AG04450 (cell line): ENCODE results near the gene KRT9. TPM values are rescaled to one million over a fixed set of nuclear protein-coding genes. Genes with fewer than 3 reads are reported as not detected.
"Not testable (repeated sequence)": the region's sequence is repeated elsewhere in the genome, so short reads cannot be mapped to it uniquely, and the experiment has no call there.

ENCODE experiments used
- CTCF ChIA-PET: fragments of 300-600, 350-600 bp; formaldehyde crosslinking; extraction: SDS; loops from one replicate; lab custom pipeline; 2022; ENCODE audit warnings: antibody characterized with exemption, inconsistent platforms; lab: Charles Lee
- POLR2A ChIA-PET: fragments of 350-600 bp; formaldehyde crosslinking; extraction: SDS; loops from one replicate; lab custom pipeline; 2021; ENCODE audit warnings: antibody characterized with exemption, inconsistent platforms; lab: Yijun Ruan, JAX
- DNase-seq: peaks from one replicate; pipeline ENCODE4 v3.0.0-alpha.2; 2011; ENCODE audit warnings: low read depth, low spot score
- H3K27ac ChIP-seq: one replicate; pipeline ENCODE4 v1.5.1; 2012; ENCODE audit warnings: low read depth, low read length, control low read depth
- H3K27me3 ChIP-seq: one replicate; pipeline ENCODE4 v1.6.0; 2012; ENCODE audit warnings: low read length; ENCODE audit not compliant: control insufficient read depth, insufficient read depth
- H3K4me3 ChIP-seq: 2 replicates; pipeline ENCODE4 v1.5.1; 2011; ENCODE audit warnings: mild to moderate bottlenecking, low read depth, low read length, control low read depth
- H3K9me3 ChIP-seq: 2 replicates; pipeline ENCODE4 v1.5.1; 2012; ENCODE audit warnings: low read length; ENCODE audit not compliant: control insufficient read depth, insufficient read depth
- polyA plus RNA-seq: library from polyadenylated mRNA; depleted of rRNA; stranded (reverse); fragments of >200 nt; gene quantifications from 2 replicates; pipeline ENCODE4 v1.2.3, GENCODE V29; 2011
- TF ChIP-seq, protein P1 (sequence below): IDR thresholded peaks from 2 replicates; pipeline ENCODE4 v1.5.1; 2011; ENCODE audit warnings: low read depth, low read length, control low read depth, inconsistent platforms

KRT9 gene
- polyA plus RNA-seq, 1 experiment: not detected

GRCh38 chr17:41547378-41547841, 24.4 kb downstream of the KRT9 start:
- Histone ChIP-seq H3K27ac (peak overlapping the region; percentile 85), H3K4me3 (no peak overlapping the region), H3K27me3 (no peaks in the 10 kb centered on the region), H3K9me3 (peaks cover 9% of the 10 kb centered on the region)
- ChIA-PET CTCF (interaction anchor here (1.9 to 9.3 kb wide), 12 partner anchors 11 to 743 kb away, joined by 7 to 251 read pairs (median 31); no protein-coding TSS in a partner anchor), POLR2A (no interaction called here)
- TF ChIP-seq, protein P1, sequence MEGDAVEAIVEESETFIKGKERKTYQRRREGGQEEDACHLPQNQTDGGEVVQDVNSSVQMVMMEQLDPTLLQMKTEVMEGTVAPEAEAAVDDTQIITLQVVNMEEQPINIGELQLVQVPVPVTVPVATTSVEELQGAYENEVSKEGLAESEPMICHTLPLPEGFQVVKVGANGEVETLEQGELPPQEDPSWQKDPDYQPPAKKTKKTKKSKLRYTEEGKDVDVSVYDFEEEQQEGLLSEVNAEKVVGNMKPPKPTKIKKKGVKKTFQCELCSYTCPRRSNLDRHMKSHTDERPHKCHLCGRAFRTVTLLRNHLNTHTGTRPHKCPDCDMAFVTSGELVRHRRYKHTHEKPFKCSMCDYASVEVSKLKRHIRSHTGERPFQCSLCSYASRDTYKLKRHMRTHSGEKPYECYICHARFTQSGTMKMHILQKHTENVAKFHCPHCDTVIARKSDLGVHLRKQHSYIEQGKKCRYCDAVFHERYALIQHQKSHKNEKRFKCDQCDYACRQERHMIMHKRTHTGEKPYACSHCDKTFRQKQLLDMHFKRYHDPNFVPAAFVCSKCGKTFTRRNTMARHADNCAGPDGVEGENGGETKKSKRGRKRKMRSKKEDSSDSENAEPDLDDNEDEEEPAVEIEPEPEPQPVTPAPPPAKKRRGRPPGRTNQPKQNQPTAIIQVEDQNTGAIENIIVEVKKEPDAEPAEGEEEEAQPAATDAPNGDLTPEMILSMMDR: no peak
- DNase-seq: no peak

- no peak overlapping the region for H3K4me3 ChIP-seq
- no peak overlapping the region for H3K27ac ChIP-seq
- DNase-seq: no peak
- peaks cover 9% of the 10 kb centered on the region for H3K9me3 ChIP-seq
- ChIA-PET POLR2A (no interaction called here), CTCF (interaction anchor here (3.3 to 9.3 kb wide), 3 partner anchors 100 to 637 kb away, joined by 26 to 251 read pairs (median 93); no protein-coding TSS in a partner anchor)
- TF ChIP-seq, protein P1: no peak
- no peaks in the 10 kb centered on the region for H3K27me3 ChIP-seq
Observed at GRCh38 chr17:41546819-41547218, 25.0 kb downstream of the KRT9 start.

- CTCF ChIA-PET: interaction anchor here (0.7 to 1.7 kb wide), 4 partner anchors 103 to 172 kb away, joined by 3 to 10 read pairs (median 4); no protein-coding TSS in a partner anchor
- H3K4me3 ChIP-seq: no peak overlapping the region
- no peaks in the 10 kb centered on the region for H3K27me3 ChIP-seq
- H3K9me3 ChIP-seq: peaks cover 9% of the 10 kb centered on the region
- TF ChIP-seq, protein P1: no peak
- no peak for DNase-seq
- POLR2A ChIA-PET: no interaction called here
- no peak overlapping the region for H3K27ac ChIP-seq
Observed at GRCh38 chr17:41545829-41546410, 25.9 kb downstream of the KRT9 start.

DNA sequence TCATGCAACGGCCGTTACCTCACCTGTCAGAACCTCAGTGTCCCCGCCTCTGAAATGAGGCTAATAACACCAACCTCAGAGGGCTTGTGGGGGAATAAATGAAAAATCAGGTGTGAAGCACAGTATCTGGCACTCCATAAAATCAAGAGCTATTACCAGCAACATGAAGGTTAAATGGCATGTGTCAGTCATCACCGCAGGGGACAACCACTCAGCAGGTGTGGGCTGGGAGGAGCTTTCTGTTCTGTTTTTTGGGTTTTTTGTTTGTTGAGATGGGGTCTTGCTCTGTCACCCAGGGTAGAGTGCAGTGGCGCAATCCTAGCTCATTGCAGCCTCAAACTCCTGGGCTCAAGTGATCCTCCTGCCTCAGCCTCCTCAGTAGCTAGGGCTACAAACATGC, 26.9 kb downstream of the KRT9 start:
- no peak overlapping the region for H3K27ac ChIP-seq
- DNase-seq: no peak
- TF ChIP-seq, protein P1: no peak
- ChIA-PET POLR2A (no interaction called here), CTCF (interaction anchor here (0.6 to 1.7 kb wide), 6 partner anchors 14 to 734 kb away, joined by 3 to 10 read pairs (median 4); no protein-coding TSS in a partner anchor)
- H3K27me3 ChIP-seq: no peaks in the 10 kb centered on the region
- H3K4me3 ChIP-seq: no peak overlapping the region
- peaks cover 9% of the 10 kb centered on the region for H3K9me3 ChIP-seq

- H3K9me3 ChIP-seq: peaks cover 9% of the 10 kb centered on the region
- H3K27me3 ChIP-seq: no peaks in the 10 kb centered on the region
- TF ChIP-seq, protein P1: no peak
- DNase-seq: no peak
- POLR2A ChIA-PET: no interaction called here
- peak overlapping the region; percentile 21 for H3K27ac ChIP-seq
- no peak overlapping the region for H3K4me3 ChIP-seq
- CTCF ChIA-PET: interaction anchor here (0.6 to 1.7 kb wide), 3 partner anchors 14 to 733 kb away, joined by 3 to 10 read pairs (median 4); no protein-coding TSS in a partner anchor
Observed at GRCh38 chr17:41544491-41544892, 27.4 kb downstream of the KRT9 start.

DNA sequence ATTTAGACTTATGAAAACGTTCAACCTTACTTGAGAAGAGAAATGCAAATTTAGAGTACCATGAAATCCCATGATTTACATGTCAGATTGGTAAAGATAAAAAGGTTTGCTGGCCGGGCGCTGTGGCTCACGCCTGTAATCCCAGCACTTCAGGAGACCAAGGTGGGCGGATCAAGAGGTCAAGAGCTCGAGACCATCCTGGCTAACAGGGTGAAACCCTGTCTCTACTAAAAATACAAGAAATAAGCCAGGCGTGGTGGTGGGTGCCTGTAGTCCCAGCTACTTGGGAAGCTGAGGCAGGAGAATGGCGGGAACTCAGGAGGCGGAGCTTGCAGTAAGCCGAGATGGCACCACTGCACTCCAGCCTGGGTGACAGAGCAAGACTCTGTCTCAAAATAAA, 29.1 kb downstream of the KRT9 start:
- POLR2A ChIA-PET, DNase-seq, H3K27ac ChIP-seq, H3K27me3 ChIP-seq, H3K4me3 ChIP-seq, H3K9me3 ChIP-seq: not testable (repeated sequence)
- CTCF ChIA-PET: interaction anchor here (2.3 kb wide), 1 partner anchor 106 kb away, joined by 9 read pairs; no protein-coding TSS in a partner anchor
